ENCODE measurements around the gene ARHGAP25. TPM values are rescaled to one million over a fixed set of nuclear protein-coding genes. Genes with fewer than 3 reads are reported as not detected.

The ARHGAP25 gene
- total RNA-seq, 1 experiment from 2014 or later: 0.27 TPM

GRCh38 chr2:68723181-68723580 is 11.4 kb upstream of the ARHGAP25 start:
- Histone ChIP-seq H3K79me2 (ENCODE audit: insufficient read depth, low read length) (no peaks in the 10 kb centered on the region), H4K20me1 (ENCODE audit: insufficient read depth) (no peaks in the 10 kb centered on the region), H3K27ac (ENCODE audit: low read depth, low read length) (no peak overlapping the region), H3K27me3 (ENCODE audit: insufficient read depth, low read length) (peaks cover 32% of the 10 kb centered on the region; the same call in 1 of the 2 replicates), H3K9me2 (ENCODE audit: insufficient read depth) (no peaks in the 10 kb centered on the region), H3K36me3 (ENCODE audit: control insufficient read depth in 1 of 2, insufficient read depth in 2 of 2, low read length in 2 of 2) (no peaks in the 10 kb centered on the region), H3K4me2 (ENCODE audit: low read length) (no peak overlapping the region), H3K9me3 (ENCODE audit: control insufficient read depth in 1 of 2, insufficient read depth in 1 of 2, low read depth in 1 of 2, low read length in 2 of 2) (no peaks in the 10 kb centered on the region), H3K4me1 (ENCODE audit: control insufficient read depth in 1 of 2, insufficient read depth in 2 of 2, low read length in 2 of 2) (peaks cover 15 to 20% of the 10 kb centered on the region in 2 experiments), H3K4me3 (replicated peaks in 1 of 2; ENCODE audit: low read depth in 1 of 2, low read length in 2 of 2) (no peak overlapping the region), H3K9ac (ENCODE audit: low read length) (no peak overlapping the region), H2AFZ (ENCODE audit: low read depth, low read length, poor library complexity, severe bottlenecking) (no peak overlapping the region)
- no peak for ATAC-seq
- TF ChIP-seq ELF1 (IDR thresholded peaks at IDR 0.05; ENCODE audit: borderline replicate concordance, low read depth): no peak
- TF ChIP-seq EZH2 (IDR thresholded peaks at IDR 0.05): no peak
- TF ChIP-seq EZH2phosphoT487 (IDR thresholded peaks at IDR 0.05; ENCODE audit: borderline replicate concordance): no peak
- no peak for TF ChIP-seq ZFX (IDR thresholded peaks at IDR 0.05)
- no peak for TF ChIP-seq ATF3 (IDR thresholded peaks at IDR 0.05)
- no peak for TF ChIP-seq SP1 (IDR thresholded peaks at IDR 0.05; ENCODE audit: low read depth)
- no peak for TF ChIP-seq CBX3 (IDR thresholded peaks at IDR 0.05; ENCODE audit: low read depth)
- no peak for TF ChIP-seq JUND (IDR thresholded peaks at IDR 0.05)
- TF ChIP-seq POLR2A (IDR thresholded peaks at IDR 0.05; ENCODE audit: borderline replicate concordance, extremely low read depth, insufficient read depth, insufficient read length): no peak
- no peak for TF ChIP-seq CEBPB (IDR thresholded peaks at IDR 0.05; ENCODE audit: low read depth)
- TF ChIP-seq YY1 (IDR thresholded peaks at IDR 0.05; ENCODE audit: extremely low read depth, insufficient replicate concordance, low read depth, low read length): no peak
- TF ChIP-seq POLR2AphosphoS5 (IDR thresholded peaks at IDR 0.05; ENCODE audit: low read depth, low read length): no peak
- no peak for TF ChIP-seq ZNF274 (IDR thresholded peaks at IDR 0.05; ENCODE audit: low read depth, low read length)
- no peak for TF ChIP-seq MAX (IDR thresholded peaks at IDR 0.05)
- no peak for TF ChIP-seq REST (IDR thresholded peaks at IDR 0.05; ENCODE audit: low read depth)
- no peak for TF ChIP-seq RAD21 (IDR thresholded peaks at IDR 0.05; ENCODE audit: low read depth)
- no peak for TF ChIP-seq EGR1 (IDR thresholded peaks at IDR 0.05; ENCODE audit: low read depth)
- no peak for TF ChIP-seq ZBTB33 (IDR thresholded peaks at IDR 0.05; ENCODE audit: extremely low read depth, insufficient replicate concordance, low read length)
- TF ChIP-seq TCF7L2 (IDR thresholded peaks at IDR 0.05; ENCODE audit: borderline replicate concordance, extremely low read depth, insufficient read depth, insufficient read length): no peak
- BruUV-seq (replicated peaks): no TSS peak
- RAD21 ChIA-PET (ENCODE audit: low non-redundant PET in 1 of 2, low total read pairs in 2 of 2, uncharacterized antibody in 2 of 2, unreplicated experiment in 2 of 2): no interaction called here
- intact Hi-C loops (cut with micrococcal nuclease): no loop called here
- no peak for DNase-seq (ENCODE audit: low read depth, low spot score)
- POLR2A ChIA-PET: no interaction called here
- CTCF ChIA-PET: interaction anchor here (2.9 to 3.3 kb wide), 2 partner anchors 29 to 202 kb away, joined by 19 to 28 read pairs; no protein-coding TSS in a partner anchor
